B cell (primary cell): ENCODE results near the gene DGCR8.

Experiments used
- CTCF ChIP-seq: fragments of 200-600 bp; IDR thresholded peaks from one replicate; pipeline ENCODE4 v1.8.0; 2022; ENCODE audit warnings: antibody characterized with exemption, mild to moderate bottlenecking
- EZH2 ChIP-seq: IDR thresholded peaks from 2 replicates; pipeline ENCODE4 v1.6.1; 2012; ENCODE audit warnings: borderline replicate concordance, low read depth, mild to moderate bottlenecking, moderate library complexity, low read length; ENCODE audit not compliant: insufficient read depth, poor library complexity, severe bottlenecking

- no peak for TF ChIP-seq EZH2
- no peak for TF ChIP-seq CTCF
These were observed 28.1 kb upstream of the DGCR8 start for GRCh38 chr22:20051927-20052308.
